ENCODE data around the gene TBL1XR1.
"Not testable (repeated sequence)": the region's sequence is repeated elsewhere in the genome, so short reads cannot be mapped to it uniquely, and the experiment has no call there.

Gene TBL1XR1

DNA sequence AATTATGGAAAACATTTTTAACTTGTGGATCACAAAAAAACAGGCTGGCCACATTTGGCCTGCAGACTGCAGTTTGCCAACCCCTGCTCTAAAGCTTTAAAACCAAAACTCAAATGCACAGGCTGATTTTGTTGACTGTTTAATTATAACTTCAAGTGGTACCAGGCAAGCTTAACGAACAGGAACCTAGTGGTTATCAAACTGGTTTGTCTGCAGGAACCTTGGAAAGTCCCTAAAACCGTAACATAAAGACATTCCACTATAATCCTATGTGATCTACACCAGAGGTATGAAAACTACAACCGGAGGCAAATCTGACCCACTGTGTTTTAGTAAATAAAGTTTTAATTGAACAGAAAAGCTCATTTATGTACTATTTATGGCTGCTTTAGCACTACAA, 52.4 kb downstream of the TBL1XR1 start:
- no peak for DNase-seq (ENCODE audit: low read depth in 3 of 3, low spot score in 1 of 3)

DNA sequence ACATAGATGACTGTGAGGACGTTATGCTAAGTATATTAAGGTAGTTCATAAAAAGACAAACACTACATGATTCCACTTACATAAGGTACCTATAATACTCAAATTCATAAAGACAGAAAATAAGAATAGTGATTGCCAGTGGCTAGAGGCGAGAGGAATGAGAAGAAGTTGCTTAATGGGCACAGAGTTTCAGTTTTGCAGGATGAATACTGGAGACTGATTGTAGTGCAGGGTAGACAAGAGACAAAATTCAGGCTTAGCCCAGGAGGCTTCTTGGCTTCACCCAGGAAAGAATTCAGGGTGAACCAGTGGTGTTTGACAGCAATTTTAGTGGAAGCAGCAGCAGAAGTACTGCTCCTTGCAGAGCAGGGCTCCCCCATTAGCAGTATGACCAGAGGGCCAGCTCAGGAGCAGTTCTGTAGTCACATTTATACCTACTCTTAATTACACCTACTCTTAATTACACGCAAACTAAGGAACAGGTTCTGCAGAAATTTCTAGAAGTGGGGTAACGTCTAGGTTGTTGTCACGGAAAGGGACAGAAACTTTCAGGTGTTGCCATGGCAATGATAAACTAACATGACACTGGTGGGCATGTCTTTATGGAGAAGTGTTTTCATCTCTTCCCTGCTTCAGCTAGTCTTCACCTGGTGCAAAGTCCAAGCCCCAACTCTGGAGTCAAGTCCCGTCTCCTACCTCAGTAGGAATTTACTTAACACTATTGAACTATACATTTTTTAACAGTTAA, 55.2 kb downstream of the TBL1XR1 start:
- DNase-seq (ENCODE audit: low read depth in 3 of 3, low spot score in 1 of 3) = no peak

DNA sequence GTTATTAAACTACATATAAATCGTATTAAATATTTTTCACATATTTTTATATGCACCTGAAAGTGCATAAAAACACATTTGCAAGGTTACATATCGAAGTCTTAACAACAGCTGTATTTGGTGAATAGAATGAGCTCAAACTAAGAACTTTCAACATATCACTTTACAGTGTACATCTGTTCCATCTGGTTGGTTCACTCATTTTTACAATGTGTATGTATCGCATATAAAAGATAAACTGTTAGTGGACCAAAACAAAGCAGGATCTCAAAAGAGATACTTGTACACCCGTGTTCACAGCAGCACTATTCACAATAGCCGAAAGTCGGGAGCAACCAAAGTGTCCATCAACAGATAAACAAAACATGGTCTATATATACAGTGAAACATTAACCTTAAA, 55.8 kb downstream of the TBL1XR1 start:
- DNase-seq (ENCODE audit: low read depth in 3 of 3, low spot score in 1 of 3) = no peak

DNA sequence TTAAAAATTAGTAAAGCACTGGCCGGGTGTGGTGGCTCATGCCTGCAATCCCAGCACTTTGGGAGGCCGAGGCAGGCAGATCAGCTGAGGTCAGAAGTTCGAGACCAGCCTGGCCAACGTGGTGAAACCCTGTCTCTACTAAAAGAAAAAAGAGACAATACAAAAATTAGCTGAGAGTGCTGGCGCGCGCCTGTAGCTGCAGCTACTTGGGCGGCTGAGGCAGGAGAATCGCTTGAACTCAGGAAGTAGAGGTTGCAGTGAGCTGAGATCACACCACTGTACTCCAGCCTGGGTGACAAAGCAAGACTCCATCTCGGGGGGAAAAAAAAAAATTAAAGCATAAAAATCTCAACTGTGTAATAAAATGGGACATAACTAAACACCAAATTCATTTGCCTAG, 58.1 kb downstream of the TBL1XR1 start:
- not testable (repeated sequence) for DNase-seq (ENCODE audit: low read depth in 3 of 3, low spot score in 1 of 3)

DNA sequence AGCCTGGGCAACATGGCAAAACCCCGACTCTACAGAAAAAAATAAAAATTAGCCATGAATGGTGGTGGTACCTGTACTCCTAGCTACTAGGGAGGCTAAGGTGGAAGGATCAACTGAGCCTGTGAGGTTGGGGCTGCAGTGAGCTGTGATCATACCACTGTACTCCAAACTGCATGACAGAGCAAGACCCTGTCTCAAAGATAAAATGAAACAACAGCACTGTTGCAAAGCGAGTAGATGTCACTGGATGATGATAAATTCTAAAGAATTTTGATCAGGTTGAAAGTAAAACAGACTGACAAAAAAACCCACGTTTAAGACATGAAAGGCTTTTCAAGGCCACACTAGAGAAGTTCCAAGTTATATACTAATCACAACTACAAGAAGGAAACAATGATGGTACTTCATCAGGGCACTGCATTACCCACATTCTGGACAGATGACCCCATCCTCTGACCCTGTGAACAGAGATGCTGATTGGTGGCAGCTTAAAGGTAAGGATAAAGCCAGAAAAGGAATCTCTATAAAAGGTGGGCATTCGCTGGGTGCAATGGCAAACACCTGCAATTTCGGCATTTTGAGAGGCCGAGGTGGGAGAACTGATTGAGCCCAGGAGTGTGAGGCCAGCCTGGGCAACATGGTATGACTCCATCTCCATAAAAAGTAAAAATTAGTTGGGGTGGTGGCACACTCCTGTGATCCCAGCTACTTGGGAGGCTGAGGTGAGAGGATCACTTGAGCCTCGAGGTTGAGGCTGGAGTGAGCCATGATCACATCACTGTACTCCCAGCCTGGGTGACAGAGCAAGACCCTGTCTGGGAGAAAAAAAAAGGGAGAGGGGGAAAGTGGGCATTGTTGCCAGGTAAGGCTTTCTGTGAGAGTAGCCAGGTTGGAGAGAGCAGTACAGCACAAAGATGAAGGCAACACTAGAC, 59.2 kb downstream of the TBL1XR1 start:
- no peak for DNase-seq (ENCODE audit: low read depth in 3 of 3, low spot score in 1 of 3)

DNA sequence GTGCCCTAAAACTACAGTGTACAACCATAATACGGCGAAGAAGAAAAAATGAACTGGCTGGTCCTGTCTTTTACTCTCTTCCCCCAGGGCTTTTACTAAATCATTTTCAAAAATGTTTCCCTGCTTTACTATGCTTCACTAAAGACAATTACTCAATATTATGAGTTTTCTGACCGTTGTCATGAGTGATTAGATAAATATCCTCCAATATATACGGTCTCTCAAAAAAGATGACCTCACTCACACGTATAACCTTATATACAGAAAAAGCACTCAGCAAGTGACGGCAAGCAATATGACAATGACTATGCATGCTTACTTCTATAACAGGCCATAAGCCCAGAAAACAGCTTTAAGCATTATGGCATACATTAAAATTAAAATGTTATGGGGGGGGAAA, 60.5 kb downstream of the TBL1XR1 start:
- DNase-seq (ENCODE audit: low read depth in 3 of 3, low spot score in 1 of 3) = no peak

DNA sequence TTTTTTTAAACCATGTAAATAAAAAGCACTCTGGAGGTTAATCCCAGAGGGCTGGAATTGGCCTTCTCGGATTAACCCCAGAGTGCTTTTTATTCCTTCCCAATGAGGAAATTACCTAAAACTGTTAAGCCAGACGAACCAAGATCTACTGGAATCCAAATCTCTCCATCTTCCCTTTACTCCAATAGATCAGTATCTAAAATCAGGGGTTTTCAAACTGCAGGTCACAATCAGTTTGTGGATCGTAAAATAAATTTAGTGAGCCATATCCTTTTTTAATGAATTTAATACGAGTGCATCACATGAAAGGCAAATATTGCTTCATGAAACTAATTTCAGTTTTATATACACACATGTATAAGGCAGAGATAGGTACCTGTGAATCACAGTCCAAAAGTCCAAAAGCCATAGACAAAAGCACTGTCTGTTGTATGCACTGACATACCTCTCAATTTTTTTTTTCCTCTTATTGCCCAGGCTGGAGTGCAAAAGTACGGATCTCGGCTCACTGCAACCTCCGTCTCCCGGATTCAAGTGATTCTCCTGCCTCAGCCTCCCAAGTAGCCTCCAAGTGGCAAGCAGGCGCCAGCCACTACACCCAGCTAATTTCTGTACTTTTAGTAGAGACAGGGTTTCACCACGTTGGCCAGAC, 61.3 kb downstream of the TBL1XR1 start:
- DNase-seq (ENCODE audit: low read depth in 3 of 3, low spot score in 1 of 3) = no peak

DNA sequence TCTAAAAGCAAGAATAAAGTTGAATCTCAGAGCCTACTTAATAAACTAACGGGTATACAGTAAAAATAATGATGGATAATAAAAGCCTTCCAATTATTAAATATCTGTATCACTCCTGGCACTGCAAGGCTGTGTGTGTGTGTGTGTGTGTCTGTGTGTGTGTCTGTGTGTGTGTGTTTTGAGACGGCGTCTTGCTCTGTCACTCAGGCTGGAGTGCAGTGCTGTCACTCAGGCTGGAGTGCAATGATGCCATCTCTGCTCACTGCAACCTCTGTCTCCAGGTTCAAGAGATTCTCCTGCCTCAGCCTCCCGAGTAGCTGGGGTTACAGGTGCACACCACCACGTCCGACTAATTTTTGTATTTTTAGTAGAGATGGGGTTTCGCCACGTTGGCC, 62.5 kb downstream of the TBL1XR1 start:
- DNase-seq (ENCODE audit: low read depth in 3 of 3, low spot score in 1 of 3) = no peak

DNA sequence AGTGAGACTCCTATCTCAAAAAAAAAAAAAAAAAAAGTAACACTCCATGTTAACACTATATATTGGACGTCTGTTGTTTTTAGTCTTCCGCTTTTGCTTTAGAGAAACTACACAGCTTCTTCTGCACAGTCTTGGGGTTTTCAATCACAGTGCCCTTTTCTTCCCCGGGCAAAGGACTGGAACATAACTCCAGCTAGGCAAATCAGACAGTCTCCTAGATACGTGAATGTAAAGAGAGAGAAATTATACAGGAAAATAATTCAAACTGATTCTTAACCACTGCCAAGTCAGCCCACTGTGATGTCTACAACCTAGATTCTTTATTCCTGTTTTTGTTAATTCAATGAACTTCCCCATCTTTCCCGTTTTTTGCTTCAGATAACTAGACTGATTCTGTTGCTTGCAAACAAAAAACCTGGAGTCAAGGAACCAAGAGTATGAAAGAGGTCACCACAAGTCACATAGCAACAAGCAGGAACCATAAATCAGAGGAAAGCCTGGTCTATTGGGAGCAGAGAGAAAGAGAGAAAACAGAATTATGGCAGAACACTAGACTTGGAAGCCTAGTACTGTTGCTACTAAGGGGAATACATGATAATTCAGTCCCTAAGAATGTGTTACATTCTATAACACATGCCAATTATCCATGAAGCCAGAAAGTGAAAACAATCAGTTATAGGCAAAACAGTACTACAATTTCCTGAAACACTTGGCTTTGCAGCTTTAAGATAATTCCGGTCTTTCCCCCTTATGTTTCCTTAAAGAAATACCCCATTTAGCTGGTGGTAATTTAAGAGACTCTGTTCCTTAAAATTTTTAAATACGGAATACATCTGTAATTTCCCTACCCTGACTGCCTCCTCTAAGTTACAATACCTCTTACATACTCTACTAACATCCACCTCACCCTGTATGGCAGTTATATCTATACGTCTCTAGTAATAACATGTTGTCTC, 63.1 kb downstream of the TBL1XR1 start:
- no peak for DNase-seq (ENCODE audit: low read depth in 3 of 3, low spot score in 1 of 3)

DNA sequence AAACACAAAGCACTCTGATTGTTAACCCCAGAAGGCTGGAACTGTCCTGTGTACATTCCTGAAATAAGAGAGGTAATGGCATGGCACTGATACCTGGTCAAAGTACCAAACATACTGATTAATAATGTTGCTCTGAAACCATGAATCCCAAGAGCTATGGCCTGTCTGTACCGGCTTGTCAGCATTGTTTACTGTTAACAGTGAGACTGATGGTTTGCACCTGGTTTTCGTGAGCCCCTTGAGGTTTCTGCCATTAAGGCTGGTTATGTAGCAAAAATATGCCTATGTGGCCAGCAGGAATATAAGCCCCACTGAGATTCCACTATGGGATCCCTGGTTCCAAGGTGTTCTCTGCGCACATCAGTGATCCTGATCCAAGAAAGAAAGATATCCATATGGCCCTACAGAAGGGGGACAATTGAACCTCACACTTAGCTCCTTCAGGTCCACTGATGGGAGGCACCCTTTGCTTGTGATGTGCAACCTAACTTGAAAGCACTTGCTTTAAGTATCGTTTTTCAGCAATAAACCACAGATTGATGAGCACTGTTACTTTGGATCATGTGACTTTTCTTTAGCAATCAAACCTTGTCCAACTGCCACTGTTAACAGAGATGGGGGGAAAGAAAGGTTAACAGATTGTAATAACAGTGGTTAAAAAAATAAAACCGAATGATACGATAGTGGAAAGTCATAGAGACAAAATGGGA, 65.2 kb downstream of the TBL1XR1 start:
- DNase-seq (ENCODE audit: low read depth in 3 of 3, low spot score in 1 of 3) = no peak

DNA sequence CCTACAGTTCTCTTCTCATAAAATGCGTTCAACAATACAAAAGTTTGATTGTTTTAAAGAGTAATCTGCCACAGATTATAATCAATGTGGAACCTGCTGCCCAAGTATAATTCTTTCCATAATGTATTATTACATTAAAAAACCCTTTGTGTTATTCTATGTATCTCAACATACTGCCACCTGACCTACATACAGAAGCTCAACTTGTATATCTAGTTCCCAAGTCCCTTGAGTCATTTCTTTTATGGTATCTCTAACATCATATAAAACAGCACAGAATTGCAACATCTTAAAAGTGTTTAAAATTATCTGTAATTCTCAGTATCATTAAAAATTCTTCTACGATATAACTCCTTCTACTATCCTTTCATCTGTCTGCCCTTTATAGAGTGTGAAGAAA, 70.3 kb downstream of the TBL1XR1 start:
- no peak for DNase-seq (ENCODE audit: low read depth in 3 of 3, low spot score in 1 of 3)

DNA sequence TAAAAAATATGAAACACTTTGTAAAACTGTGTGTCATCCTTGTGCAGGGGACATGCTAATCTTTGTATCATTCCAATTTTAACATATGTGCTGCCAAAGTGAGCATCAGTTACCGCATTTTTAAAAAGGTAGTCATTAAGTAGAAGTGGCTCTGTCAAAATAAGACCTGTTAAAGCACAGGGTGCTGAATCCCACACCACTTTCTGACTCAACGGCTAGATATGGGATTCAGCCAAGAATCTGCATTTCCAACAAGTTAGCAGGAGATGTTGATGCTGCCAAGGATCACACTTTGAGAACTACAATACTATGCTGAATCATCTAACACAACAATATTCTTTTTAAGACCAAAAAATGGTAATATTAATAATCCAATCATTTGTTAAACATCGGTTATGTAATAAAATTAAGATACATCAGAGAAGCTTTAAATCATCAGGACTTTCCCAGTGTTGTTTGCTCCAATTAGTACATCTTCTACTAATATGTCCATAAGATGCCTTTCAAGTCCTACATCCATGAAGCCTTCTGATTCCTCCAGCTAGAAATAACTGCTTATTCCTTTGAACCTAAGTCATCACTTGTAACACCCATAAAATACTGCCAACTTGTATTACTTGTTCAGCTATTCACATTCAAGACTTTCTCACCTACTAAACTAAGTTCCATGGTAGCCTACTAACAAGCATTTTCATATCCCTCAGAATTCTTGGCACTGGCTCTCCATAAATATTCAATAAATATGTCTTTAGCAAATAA, 71.1 kb downstream of the TBL1XR1 start:
- no peak for DNase-seq (ENCODE audit: low read depth in 3 of 3, low spot score in 1 of 3)

DNA sequence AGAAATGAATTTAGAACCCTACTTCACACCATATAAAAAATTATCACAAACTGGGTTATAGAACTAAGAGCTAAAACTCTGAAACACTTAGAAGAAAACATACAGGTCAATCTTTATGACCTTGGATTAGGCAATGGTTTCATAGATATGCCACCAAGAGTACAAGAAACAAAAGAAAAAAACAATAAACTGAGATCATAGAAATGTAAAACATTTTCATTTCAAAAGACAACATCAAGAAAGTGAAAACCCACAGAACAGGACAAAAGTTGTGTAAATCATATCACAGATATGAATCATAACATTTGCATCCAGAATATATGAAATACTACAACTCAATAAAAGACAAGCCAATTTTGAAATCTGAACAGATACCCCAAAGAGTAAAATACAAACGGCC, 72.4 kb downstream of the TBL1XR1 start:
- no peak for DNase-seq (ENCODE audit: low read depth in 3 of 3, low spot score in 1 of 3)

DNA sequence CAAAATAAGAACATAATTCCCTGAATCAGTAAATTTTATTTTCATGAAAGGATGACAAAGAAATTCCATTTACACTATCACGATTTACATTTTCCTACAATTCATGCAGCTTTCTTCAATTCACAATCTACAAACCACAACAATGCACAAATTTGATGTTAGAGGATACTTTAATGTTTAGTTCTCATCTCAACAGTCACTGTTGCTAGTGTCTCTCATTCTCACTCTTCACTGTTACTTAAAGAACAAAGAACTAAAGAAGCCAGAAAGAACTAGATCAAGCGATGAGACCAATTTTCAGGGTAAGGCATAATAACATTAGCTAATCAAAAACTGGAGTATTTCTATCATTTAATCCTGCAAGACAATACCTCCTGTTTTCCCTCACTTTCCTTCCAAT, 73.5 kb downstream of the TBL1XR1 start:
- no peak for DNase-seq (ENCODE audit: low read depth in 3 of 3, low spot score in 1 of 3)

DNA sequence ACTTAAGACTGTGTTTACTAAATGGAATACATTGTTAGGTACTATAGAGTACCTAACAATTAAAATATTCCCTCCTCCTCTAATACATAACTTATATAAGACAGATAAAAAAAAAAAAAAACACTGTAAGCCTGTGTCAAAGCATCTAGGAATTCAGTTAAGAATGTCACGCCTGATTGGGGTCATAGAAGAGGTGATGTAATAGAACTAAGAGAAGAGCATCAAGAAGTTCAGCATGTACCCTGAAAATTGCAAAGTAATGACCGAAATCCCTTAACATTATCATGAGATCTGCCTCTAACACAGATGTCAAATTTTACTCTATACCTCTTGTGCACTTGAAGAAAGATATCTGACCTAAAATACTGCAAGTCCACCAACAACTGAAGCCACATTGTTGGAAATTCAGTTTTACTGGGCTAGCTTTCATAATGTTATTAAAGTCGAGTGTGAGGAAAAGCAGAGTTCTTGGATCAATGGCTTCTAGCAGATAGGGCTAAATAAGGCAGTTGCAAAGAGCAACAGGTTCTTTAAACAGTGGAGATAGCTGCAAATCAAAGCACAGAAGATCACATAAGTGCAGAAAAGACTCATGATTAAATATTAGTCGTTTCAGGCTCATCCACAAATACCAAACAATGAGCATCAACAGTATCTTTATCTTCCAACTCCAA, 75.0 kb downstream of the TBL1XR1 start:
- no peak for DNase-seq (ENCODE audit: low read depth in 3 of 3, low spot score in 1 of 3)

DNA sequence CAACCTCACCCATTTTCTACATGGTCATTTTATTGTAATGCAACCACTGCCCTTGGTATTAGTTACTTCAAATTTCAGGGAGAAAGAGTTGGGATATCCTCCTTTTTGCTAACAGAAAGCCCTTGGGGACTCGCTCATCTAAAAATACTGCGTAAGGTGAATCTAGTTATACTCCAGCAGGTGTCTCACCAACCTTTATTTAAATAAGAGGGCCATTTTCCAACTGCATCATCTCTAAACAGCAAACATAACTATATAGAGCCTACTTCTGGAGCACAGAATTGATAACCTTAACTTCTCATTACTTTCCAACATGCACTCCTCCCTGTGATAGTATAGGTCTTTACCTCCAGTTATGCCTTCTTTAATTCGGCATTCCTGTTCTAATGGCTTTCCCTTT, 77.5 kb downstream of the TBL1XR1 start:
- DNase-seq (ENCODE audit: low read depth in 3 of 3, low spot score in 1 of 3) = no peak

DNA sequence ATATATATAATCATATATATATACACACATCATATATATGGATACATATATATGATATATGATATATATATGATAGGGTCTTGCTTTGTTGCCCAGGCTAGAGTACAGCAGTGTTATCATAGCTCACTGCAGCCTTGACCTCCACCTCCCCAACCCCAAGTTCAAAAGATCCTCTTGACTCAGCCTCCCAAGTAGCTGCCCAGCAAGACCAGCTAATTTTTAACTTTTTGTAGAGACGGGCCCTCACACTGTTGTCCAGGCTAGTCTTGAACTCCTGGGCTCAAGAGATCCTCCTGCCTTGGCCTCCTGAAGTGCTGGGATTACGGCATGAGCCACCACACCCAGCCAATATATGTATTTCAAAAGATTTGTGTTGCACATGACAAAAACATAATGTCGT, 83.0 kb downstream of the TBL1XR1 start:
- no peak for DNase-seq (ENCODE audit: low read depth in 3 of 3, low spot score in 1 of 3)

DNA sequence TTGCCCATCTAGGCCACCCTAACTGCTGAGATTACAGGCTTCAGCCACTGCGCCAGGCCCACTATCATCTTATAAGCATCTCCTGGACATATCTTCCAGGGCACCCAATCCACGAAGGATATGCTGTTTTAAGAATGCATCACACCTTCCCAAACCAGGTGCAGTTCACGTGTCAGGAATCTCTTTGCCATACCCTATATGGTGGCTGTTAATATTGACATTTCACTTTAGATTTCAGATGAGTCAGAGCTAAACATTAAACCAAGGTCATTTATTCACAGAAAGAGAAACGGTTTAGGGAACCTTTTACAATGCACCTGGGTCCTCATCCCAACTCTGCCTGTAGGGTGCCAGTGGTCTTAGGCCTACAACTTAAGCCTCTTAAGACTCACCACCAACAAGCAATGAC, 85.7 kb downstream of the TBL1XR1 start:
- DNase-seq (ENCODE audit: low read depth in 3 of 3, low spot score in 1 of 3) = no peak

DNA sequence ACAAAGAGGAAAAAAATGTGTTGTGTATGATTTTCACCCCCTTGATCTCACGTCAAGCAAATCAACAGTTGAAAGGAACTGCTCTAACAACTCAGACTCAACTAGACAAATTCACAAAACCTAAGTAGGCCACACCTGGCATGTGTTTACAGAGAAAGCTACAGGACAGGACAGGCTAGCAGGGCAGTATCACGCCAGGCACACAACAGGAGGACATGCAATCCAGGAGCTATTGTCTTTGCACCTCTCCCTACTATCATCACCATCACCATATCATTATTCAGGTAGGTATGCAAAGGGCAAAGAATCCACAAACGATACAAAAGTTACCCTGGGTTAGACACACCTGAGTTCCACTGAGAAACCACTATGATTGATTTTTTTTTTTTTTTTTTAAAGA, 86.4 kb downstream of the TBL1XR1 start:
- DNase-seq (ENCODE audit: low read depth in 3 of 3, low spot score in 1 of 3) = no peak
